HEK293 (cell line): ENCODE results near the gene FAAP100.

Experiments used
- ZNF274 ChIP-seq, 2 experiments: fragments of 200-500 bp in 1 of 2; fragments of 450-650 bp in 1 of 2; sonication (Bioruptor generic) in 1 of 2; formaldehyde crosslinking in 1 of 2; IDR thresholded peaks; 2 replicates each; pipeline versions ENCODE4 v1.5.1 to v1.6.1; 2014 to 2016; ENCODE audit warnings: borderline replicate concordance in 1 of 2, inconsistent platforms in 1 of 2, low read length in 1 of 2, missing biosample characterization in 1 of 2, missing genetic modification characterization in 1 of 2
- ZNF394 ChIP-seq: fragments of 450-650 bp; formaldehyde crosslinking; IDR thresholded peaks from 2 replicates; pipeline ENCODE4 v1.5.1; 2016; ENCODE audit warnings: missing biosample characterization, missing genetic modification characterization, mild to moderate bottlenecking, moderate library complexity, borderline replicate concordance
- TF ChIP-seq, protein P1 (sequence below): fragments of 450-650 bp; formaldehyde crosslinking; IDR thresholded peaks from 2 replicates; pipeline ENCODE4 v1.5.1; 2016; ENCODE audit warnings: missing biosample characterization, missing genetic modification characterization

DNA sequence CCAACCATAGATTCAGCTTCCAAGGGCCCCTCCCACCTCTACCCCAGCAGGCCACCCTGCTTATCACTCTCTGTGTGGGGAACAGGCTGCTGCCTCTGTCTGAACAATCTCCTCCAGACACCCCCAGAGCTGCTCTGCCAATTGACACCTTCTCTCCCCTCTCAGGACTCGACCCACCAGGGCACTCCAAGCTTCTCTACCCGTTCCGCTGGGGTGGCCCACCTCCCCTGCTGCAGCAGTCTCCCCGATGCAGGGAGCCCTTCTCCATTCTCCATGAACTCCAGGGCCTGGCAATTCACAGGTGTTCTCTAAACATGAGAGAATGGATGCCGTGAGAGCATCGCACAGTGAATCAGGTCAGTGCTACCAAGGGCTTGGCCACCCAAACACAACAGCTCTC is 28.3 kb upstream of the FAAP100 start:
- TF ChIP-seq, protein P1, sequence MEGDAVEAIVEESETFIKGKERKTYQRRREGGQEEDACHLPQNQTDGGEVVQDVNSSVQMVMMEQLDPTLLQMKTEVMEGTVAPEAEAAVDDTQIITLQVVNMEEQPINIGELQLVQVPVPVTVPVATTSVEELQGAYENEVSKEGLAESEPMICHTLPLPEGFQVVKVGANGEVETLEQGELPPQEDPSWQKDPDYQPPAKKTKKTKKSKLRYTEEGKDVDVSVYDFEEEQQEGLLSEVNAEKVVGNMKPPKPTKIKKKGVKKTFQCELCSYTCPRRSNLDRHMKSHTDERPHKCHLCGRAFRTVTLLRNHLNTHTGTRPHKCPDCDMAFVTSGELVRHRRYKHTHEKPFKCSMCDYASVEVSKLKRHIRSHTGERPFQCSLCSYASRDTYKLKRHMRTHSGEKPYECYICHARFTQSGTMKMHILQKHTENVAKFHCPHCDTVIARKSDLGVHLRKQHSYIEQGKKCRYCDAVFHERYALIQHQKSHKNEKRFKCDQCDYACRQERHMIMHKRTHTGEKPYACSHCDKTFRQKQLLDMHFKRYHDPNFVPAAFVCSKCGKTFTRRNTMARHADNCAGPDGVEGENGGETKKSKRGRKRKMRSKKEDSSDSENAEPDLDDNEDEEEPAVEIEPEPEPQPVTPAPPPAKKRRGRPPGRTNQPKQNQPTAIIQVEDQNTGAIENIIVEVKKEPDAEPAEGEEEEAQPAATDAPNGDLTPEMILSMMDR (tag by site-specific recombination) = no peak
- TF ChIP-seq ZNF394 (tag by site-specific recombination) (no peak), ZNF274 (IDR thresholded peaks at IDR 0.05; ENCODE audit: low read length) (no peak), ZNF274 (tag by site-specific recombination; IDR thresholded peaks at IDR 0.05; ENCODE audit: borderline replicate concordance) (no peak)
